Stimulated activated naive CD4-positive, alpha-beta T cell treated with Interleukin-2 at 50 U/mL for 16 hours (primary cell): ENCODE data around the gene RAD51B.
"Not testable (repeated sequence)": the region's sequence is repeated elsewhere in the genome, so short reads cannot be mapped to it uniquely, and the experiment has no call there.

Experiments used
- DNase-seq: peaks from one replicate; lab custom pipeline; 2025; lab: John Stamatoyannopoulos, UW

The RAD51B gene

DNA sequence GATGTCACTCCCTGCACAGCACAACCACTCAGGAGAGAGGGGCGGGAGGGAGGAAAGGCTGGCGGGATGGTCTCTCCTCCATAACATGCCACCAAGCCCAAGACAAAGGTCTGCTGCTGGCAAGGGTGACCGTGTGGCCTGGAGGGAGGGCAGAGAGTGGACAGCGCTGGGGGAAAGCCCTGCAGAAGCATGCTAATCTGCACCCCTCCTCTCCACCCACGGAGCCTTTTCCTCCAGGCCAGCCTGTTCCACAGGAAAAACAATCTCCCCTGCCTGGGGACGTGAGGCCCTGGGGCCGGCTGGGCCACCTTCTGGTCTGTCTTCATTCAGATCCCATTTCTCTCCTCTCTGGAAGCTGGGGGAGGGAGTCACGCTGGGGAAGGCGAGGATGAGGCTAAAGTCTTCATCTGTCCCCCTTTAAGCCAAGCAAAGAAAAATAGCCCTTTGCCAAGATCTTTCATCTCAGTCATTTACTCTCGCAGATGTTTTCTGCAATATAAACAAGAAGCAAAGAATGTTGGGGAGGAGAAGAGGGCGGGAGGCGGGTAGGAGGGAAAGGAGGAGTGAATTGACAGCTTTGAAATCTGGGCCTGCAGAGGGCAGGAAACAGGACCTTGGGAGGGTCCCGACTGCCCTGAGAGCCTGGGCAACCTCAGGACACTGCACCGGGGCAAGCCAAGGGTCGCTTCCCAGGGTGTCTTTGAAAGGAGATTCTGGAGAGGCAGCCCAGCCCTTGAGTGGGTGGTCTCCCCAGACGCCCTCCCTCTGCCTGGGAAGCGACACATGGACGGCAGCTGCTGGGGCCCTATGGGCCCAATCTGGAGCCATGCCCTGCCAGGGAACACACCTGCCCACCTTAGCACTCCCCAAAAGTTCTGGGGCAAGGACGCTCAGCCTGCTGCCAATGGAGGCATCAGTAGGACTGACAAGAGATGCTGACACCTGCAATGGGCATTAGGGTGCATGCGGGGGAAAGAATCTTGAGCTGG is 839.7 kb downstream of the RAD51B start:
- DNase-seq, result no peak

DNA sequence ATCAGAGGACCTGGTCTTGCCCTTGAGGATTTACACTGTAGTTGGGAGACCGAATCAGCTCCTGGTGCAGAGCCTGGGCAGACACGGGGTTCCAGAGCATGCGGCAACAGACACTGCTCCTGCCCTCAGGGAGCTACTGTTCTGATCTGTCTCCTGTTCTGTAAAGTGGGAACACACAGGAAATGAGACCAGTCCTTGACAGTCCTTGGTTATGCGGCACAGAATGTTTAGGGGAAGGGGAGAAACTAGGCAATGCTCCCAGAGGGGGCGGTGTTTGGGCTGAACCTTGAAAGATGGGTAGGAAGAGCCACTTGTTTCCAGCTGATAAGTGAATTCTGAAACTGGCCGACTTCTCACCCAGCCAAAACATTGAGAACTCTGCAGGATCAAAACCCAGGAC is 840.9 kb downstream of the RAD51B start:
- DNase-seq, result no peak

DNA sequence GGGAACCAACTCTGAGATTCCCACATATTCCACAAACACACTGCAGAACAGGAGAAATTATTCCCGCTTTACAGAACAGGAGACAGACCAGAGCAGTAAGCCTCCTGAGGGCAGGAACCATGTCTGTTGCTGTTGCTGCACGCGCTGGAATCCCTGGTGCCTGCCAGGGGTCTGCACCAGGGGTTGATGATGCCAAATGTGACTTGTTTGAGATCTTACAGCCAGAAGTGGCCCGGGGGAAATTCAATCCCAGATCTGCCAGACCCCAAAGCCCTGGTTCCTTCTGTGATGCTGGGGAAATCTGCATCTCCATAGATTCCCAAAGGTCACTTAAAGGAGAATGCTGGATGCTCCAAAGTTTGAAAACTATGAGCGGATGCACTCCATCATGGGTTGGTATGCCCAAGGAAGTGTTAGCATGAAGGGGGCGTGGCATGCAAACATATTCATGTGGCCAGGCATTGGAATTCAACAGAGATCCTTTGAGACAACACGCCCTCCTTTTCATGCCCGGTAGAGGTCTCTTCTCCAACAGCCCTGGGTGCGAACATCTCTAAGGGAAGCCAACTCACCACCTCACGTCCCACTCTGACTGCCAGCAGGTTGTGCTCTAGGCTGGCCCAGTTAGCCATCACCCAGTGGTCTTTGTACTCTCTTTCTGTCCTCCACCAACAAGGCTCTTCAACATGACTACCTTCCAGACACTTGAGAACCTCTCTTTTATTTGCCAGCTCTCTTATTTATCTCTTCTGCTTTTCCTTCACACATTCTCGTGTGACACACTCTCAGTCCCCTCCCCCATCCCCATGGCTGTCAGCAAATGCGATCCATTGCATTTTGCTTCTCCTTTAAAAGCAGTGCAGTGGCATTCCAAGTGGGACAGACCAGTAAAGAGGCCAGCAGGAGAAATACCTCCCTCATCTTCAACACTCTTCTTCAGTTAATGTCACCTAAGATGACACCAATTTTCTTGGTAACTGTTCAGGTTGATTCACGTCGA is 841.9 kb downstream of the RAD51B start:
- DNase-seq, result no peak

DNA sequence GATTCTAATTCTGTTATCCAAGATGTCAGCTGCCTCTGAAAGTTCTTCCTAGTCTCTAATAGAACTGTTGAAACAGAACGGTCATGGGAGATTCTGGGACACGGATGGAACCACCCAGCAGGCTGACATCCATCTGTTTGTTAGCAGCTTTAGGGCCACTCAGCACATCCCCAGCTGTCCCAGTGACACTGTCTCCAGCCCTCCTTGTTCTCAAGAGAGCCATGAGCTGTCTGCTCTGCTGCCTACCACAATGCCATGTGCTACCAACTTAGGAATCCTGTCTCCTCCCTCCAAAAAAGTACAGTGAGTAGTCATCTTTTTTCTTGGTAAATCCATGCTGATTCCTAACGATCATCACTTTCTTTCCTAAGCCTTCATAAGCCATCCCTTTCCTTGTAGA is 842.8 kb downstream of the RAD51B start:
- no peak for DNase-seq

DNA sequence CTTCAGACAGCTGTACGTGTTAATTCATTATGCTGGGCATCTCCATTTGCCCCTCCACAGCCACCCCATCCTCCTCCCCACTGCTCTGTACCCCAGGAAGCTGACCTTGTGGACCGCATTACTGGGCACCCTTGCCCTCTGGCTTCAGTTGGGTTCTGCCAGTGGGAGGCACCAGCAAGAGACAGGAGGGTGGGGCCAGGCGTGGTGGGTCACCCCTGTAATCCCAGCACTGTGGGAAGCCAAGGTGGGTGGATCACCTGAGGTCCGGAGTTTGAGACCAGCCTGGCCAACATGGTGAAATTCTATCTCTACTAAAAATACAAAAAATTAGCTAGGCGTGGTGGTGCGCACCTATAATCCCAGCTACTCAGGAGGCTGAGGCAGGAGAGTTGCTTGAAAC is 843.2 kb downstream of the RAD51B start:
- DNase-seq, result not testable (repeated sequence)

DNA sequence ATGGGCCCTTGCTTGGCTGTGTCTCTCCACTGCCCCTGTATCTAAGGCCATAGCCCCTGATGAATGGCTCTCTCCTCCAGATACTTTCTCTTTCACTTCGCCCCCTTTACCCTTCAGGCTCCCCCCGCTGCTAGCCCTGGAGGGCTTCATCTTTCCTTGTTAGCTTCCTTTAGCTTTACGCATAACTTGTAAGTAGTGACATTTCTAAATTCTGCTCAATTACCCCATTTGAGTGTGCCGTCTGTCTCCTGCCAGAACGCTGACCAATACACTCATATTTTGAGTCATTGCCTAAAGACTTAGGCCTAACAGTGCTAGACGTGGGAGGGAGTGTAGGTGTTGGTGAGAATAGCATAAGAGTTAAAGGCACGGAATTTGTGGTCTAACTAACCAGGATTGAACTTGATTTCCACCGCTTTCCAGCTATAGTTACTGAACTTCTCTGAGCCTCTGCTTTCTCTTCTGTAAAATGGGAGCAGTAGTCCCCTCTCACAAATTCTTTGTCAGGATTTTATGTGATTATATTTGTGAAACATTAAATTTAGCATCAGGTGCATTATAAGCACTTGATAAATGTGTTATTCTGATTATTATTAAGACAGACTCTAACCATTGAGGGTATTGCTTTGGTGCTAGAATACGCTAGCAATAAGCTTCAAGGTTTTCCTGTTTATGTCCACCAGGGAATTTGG is 844.0 kb downstream of the RAD51B start:
- DNase-seq, result peak; percentile 64

DNA sequence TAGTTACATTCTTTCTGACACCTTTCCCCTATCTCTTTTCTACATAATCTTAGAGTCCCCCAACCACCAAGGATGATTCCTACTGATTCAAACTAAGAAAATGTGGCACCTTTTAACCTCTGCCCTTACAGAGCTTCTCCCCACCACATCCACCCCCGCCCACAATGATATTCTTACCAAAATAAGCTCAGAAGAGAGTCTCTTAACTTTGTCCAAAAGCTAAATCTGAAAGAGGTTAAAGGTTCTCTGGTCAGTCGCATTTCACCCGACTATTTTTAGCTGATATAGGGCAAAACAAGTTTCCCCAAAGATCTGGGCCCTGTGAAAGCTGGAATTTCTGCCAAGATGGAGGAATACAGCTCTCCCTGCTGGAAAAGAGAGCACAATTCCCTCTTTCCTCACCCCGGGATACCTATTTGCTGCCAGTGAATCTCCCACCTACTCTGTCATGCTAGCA is 844.7 kb downstream of the RAD51B start:
- peak; percentile 37 for DNase-seq

DNA sequence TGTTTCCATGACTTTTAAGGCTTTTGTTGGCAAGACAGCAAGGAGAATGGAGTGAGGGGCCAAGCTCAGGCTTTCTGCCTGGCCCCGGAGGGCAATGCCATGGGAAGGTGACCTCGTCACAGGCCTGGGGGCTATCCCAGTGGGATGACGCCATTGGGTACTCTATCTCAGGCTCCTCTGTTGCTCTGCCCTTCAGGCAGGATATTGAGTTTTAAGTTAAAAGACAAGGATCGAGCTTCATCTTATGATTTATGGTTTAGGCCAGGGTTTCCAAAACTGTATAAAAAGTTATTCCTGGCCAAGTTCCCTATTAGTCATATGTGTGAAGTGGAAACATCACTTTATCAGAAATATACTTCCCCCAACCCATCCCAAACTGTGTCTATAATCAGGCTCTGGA is 845.6 kb downstream of the RAD51B start:
- DNase-seq, result no peak

DNA sequence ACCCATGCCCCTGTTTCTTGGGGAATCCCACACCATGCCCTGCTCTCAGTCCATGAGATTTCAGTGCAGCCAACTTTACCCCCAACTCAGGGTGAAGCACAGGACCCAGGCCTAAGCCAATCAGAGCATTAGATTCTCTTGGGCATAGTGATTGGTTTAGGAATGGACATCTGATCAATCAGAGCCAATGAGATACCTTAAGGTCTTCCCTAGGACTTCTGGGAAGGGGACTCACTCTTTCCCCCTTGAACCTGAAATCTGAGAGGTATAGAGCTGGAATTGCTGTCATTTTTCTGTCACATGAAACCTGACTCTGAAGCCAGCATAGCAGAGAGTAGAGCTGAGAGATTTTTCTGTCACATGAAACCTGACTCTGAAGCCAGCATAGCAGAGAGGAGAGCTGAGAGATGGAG is 846.2 kb downstream of the RAD51B start:
- no peak for DNase-seq

DNA sequence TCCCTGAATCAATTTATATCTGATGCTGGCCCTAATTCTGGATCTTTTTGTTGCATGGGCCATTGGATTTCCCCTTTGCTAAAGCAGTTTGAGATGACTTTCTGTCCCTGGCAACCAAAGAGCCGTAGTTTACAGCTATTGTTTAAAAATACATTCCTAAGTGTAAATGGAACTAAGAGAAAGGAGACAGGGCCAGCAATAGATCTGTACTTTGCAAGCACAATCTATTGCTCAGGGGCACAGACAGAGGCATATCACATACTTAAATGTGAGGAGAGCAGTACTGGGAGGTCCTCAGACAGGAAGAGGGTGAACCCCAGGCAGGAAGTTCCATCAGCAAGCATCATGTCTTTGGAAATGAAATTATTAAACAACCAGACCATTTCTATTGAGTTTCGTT is 846.7 kb downstream of the RAD51B start:
- no peak for DNase-seq

DNA sequence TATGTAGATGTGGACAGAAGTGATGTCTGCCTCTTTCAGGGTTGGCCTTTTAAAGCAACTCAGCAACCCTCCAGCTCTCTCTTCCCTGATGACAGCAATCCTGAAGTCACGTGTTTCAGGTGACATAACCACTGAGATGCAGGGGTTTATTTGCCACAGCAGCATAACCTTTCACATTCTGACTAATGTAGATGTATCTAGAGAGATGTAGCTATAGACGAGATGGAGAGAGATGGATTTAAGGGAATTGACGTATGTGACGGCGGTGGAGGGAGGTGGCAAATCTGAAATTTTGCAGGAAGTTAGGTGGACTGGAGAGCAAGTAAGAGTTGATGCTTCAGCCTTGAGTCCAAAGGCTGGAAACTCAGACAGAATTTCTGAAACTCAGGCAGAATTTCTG is 847.3 kb downstream of the RAD51B start:
- DNase-seq, result no peak

DNA sequence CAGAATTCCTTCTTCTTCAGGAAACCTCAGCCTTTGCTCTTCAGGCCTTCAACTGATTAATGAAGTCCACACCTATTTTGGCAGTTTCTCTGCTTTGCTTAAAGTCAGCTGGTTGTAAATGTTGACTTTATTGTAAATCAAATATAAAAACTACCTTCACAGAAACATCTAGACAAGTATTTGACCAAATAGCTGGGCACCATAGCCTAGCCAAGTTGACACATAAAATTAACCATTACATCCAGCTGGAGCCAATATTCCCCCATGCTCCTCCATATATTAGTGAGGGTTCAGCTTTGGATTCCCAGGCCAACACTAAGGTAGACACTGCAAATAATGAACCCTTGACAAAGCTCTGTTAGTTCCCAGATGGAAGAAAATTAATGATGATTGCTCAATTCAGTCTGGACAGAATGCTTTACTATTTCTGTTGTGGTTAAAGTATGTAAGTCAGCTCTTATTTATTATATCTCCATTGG is 847.8 kb downstream of the RAD51B start:
- no peak for DNase-seq

DNA sequence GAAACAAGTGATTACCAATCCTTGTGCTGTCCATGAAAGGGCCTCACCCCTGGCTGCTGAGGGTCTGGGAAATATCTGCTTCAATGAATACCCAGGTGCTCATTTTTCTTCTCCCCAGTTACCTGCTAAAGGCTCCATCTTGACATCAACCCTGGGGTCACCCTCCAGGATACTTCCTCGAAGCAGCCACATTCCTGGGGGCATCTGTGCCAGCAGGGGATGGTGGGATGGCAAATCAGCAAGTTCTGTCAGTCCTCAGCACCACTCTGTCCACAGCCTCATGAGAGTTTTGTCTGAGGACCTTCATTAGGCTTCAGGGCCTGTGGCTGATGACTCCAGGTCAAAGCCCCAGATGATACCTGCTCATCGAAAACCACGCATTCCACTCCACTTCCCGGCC is 848.4 kb downstream of the RAD51B start:
- no peak for DNase-seq

DNA sequence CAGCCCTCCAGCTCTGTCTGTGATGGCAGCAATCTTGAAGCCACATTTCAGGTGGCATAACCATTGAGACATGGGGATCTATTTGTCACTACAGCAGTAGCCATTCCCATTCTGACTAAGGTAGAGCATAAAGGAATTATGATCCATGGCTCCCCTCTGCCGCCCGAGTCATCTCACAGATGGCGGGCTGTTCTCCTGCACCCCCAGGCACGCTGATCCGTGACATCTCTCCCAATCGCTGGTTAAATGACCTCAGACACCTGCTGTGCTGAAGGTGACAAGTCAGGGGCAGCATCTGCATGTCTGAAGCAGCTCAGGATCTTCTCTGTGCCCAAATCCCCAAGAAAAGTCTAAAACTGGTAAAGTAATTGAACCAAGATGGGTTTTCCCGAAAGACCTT is 849.0 kb downstream of the RAD51B start:
- no peak for DNase-seq

DNA sequence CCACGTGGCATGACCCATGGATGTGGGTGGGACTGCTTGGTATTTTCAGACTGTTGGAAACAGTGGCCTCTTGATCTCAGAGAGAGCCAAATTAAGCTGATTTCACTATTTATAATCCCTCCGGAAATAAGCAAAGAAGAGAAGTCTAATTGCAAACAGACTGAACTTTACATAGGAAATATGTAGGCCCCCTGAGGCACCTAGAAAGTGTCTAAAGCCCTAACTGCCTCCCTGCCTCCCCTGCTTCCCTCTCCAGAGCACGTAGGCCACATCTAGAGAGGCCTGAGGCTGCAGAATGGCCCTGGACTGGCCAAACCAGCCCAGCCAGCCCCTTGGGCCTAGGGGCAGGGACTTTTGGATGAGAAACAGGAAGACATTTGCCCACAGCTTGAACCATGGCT is 849.5 kb downstream of the RAD51B start:
- no peak for DNase-seq

DNA sequence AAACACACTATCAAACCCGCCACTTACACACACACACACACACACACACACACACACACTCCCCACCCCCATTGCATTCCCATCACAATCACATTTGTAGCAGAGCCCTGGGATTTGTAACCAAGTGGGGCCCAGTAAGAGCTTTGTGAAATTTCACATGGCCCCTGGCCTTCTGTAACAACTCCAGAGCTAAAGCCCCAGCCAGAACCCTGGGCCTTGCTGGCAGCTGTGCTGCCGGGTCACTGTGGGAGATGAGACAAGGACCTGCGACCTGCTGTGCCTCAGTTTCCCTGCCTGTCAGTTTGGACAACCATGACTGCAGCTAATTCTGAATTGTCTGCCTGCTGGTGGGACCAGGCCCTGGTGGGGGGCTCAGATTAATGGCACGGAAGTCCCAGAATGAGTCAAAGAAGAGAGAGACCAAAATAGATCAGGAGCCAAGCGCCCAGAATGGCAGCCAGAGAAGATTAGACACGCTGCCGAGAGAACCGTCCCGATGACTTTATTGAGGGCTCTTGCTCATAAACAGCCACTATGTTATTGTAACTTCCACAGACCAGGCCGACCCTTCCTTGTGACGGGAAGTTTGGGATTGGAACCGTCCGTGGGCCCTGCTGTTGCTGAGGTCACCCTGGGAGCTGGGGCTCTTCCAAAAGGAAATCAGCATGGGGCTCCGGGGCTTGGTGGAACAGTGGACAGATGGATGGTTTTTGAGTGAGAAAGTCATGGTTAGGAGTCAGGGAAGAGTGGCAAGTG is 850.2 kb downstream of the RAD51B start:
- DNase-seq, result no peak

DNA sequence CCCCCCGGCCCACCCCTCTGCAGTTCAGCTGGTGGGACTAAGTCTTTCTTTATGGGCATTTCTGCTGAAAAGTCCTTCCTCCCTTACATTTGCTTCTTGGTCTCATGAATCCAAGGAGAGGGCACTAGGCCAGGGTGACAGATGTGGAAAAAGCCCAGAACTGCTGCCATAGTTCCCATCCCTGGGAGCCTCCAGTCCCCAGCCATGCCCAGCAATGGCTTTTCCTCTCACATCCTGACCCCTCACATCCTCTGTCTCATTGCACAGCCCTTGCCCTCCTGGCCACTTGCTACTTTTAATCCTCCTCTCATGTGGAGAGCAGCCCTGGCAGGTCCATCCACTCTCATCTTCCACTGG is 850.8 kb downstream of the RAD51B start:
- DNase-seq, result no peak

DNA sequence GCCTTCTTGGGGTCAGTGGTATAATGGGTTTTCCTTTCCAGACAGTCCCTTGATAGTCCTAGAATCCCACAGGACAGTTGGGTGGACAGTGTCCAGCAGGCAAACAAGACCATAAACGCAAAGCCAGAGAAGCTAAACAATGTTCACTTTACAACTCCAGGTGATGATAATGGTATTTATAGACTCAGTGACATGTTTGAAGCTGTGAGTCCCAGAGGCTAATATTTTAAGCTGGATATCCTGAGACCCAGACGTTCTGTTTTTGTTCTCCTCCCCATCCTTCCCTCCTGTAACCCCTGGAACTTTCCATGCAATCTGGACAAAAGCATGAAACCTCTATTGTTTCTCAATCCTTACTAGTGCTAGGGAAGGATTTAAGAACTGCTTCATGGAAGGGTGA is 852.3 kb downstream of the RAD51B start:
- no peak for DNase-seq

DNA sequence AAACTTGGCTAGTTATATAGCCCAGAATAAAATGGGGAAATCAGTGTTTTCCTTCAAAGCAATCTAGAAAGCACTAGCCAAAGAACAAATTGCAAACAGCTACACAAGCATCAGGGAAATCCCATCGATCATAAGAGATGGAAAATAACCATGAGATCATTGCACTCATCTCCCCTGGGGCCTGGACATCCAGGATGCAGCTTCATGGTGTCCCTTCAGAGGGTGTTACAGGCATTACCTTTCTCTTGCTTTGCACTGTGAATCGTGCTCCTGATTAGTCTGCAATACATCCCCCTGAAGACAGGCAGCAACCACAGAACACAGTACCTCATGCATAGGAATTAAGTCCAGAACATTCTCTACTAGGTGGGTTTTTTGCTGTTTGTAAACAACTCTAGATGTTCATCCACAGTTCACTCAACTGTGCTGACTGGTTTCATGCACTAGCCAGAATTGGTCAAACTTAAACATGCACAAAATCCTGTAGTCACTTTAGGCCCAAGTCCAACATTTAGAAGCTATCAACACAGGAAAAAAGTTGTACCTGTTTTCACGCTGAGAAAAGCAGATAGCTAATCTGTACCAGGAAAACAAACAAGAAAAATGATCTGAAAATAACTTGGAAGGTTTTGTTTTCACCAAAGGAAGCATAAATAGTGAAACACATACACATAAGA is 853.2 kb downstream of the RAD51B start:
- no peak for DNase-seq

DNA sequence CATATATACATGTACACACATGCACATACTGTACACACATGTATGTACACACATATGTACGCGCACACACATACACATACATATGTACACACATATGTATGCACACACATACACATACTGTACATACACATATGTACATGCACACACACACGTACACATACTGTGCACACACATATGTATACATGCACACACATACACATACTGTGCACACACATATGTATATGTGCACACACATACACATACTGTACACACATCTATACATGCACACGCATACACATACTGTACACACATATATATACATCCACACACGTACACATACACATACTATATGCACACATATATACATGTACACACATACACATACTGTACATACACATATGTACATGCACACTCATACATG is 853.9 kb downstream of the RAD51B start:
- no peak for DNase-seq
